Trophoblast cell (in vitro differentiated cells and primary cell): ENCODE results near the gene HSD17B8.

Source experiments
- DNase-seq, 2 donors: peaks; one replicate each; pipeline ENCODE4 v3.0.0-alpha.2; 2016
- H2AFZ ChIP-seq: 2 replicates; pipeline ENCODE4 v1.6.1; 2013; ENCODE audit warnings: low read length, moderate library complexity, mild to moderate bottlenecking; ENCODE audit not compliant: insufficient read depth, poor library complexity
- H2AK5ac ChIP-seq: 2 replicates; pipeline ENCODE4 v1.6.1; 2013; ENCODE audit warnings: mild to moderate bottlenecking, low read length
- H2BK120ac ChIP-seq: 2 replicates; pipeline ENCODE4 v1.6.1; 2013; ENCODE audit warnings: low read length, mild to moderate bottlenecking, moderate library complexity; ENCODE audit not compliant: insufficient read depth, poor library complexity
- H2BK12ac ChIP-seq: 2 replicates; pipeline ENCODE4 v1.6.1; 2013; ENCODE audit warnings: mild to moderate bottlenecking, low read length, moderate library complexity
- H2BK5ac ChIP-seq: 2 replicates; pipeline ENCODE4 v1.6.1; 2013; ENCODE audit warnings: low read length, low read depth, moderate library complexity, mild to moderate bottlenecking; ENCODE audit not compliant: poor library complexity
- H3K14ac ChIP-seq: 2 replicates; pipeline ENCODE4 v1.6.1; 2013; ENCODE audit warnings: mild to moderate bottlenecking, low read length
- H3K18ac ChIP-seq: 2 replicates; pipeline ENCODE4 v1.6.1; 2013; ENCODE audit warnings: mild to moderate bottlenecking, low read length
- H3K23ac ChIP-seq: 2 replicates; pipeline ENCODE4 v1.6.1; 2013; ENCODE audit warnings: low read length
- H3K27ac ChIP-seq: 2 replicates; pipeline ENCODE4 v1.5.1; 2013; ENCODE audit warnings: low read depth, mild to moderate bottlenecking, inconsistent platforms, low read length, moderate library complexity
- H3K27me3 ChIP-seq: 2 replicates; pipeline ENCODE4 v1.6.1; 2013; ENCODE audit warnings: inconsistent platforms, mild to moderate bottlenecking, low read length, moderate library complexity; ENCODE audit not compliant: insufficient read depth
- H3K36me3 ChIP-seq, 2 experiments: 1 replicate in 1 of 2; 2 replicates in 1 of 2; pipeline ENCODE4 v1.6.1; 2013; ENCODE audit warnings: low read length in 2 of 2, mild to moderate bottlenecking in 2 of 2, moderate library complexity in 1 of 2; ENCODE audit not compliant: insufficient read depth in 2 of 2, control insufficient read depth in 1 of 2
- H3K4ac ChIP-seq: 2 replicates; pipeline ENCODE4 v1.6.1; 2013; ENCODE audit warnings: low read depth, mild to moderate bottlenecking, low read length, moderate library complexity
- H3K4me1 ChIP-seq, 2 experiments: 1 replicate in 1 of 2; 2 replicates in 1 of 2; pipeline ENCODE4 v1.6.1; 2013; ENCODE audit warnings: low read length in 2 of 2, mild to moderate bottlenecking in 2 of 2, moderate library complexity in 1 of 2; ENCODE audit not compliant: insufficient read depth in 2 of 2, control insufficient read depth in 1 of 2
- H3K4me2 ChIP-seq: 2 replicates; pipeline ENCODE4 v1.6.1; 2013; ENCODE audit warnings: inconsistent platforms, mild to moderate bottlenecking, low read length, moderate library complexity
- H3K4me3 ChIP-seq: 2 replicates; pipeline ENCODE4 v1.5.1; 2013; ENCODE audit warnings: mild to moderate bottlenecking, low read depth, low read length, inconsistent platforms
- H3K79me1 ChIP-seq: one replicate; pipeline ENCODE4 v1.6.1; 2013; ENCODE audit warnings: low read length
- H3K79me2 ChIP-seq: 2 replicates; pipeline ENCODE4 v1.6.1; 2013; ENCODE audit warnings: low read length, mild to moderate bottlenecking; ENCODE audit not compliant: control insufficient read depth, insufficient read depth, poor library complexity
- H3K9ac ChIP-seq: 2 replicates; pipeline ENCODE4 v1.6.1; 2013; ENCODE audit warnings: mild to moderate bottlenecking, low read length
- H3K9me3 ChIP-seq: 2 replicates; pipeline ENCODE4 v1.6.1; 2013; ENCODE audit warnings: low read depth, mild to moderate bottlenecking, control low read depth, inconsistent platforms, low read length; ENCODE audit not compliant: insufficient read depth
- H4K12ac ChIP-seq: 2 replicates; pipeline ENCODE4 v1.6.1; 2013; ENCODE audit warnings: low read depth, mild to moderate bottlenecking, low read length, moderate library complexity
- H4K8ac ChIP-seq: 2 replicates; pipeline ENCODE4 v1.6.1; 2013; ENCODE audit warnings: low read depth, mild to moderate bottlenecking, low read length, moderate library complexity
- H4K91ac ChIP-seq: one replicate; pipeline ENCODE4 v1.6.1; 2013; ENCODE audit warnings: low read depth, mild to moderate bottlenecking, low read length, moderate library complexity
- WGBS: extraction: QIAGEN DNeasy Blood & Tissue Kit; methylation state at CpG from one replicate; pipeline ENCODE4 v1.1.7; 2013; ENCODE audit warnings: missing lambda C conversion rate; ENCODE audit not compliant: insufficient read length, insufficient coverage; ENCODE audit errors: extremely low coverage; 5-methylcytosine and 5-hydroxymethylcytosine counted together

The HSD17B8 gene

DNA sequence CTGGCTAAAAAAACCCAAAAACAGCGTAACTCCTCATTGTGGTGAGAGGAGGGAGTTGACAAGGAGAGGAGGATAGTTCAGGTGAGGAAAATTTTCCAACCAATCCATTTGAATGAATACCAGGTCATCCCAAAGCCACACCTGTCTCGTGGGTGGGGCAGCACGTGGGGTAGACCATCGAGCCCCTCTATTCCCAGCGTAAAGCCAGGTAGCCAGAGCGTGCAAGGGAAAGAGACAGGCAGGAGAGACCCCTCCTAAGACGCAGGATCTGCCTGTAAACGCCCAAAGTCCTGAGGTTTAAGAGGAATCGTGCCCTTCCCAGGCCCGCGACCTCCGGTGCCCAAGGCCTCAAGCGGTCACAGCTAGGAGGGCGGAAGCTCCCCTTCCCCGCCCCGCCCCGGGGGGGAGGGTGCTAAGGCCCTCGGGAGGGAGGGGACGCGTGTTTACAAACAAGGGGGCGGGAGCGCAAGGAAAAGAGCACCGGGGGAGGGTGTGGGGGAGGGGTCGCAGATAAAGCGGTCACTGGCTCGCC, 4.7 kb upstream of the HSD17B8 start:
- Histone ChIP-seq H3K36me3 (peaks cover 39 to 43% of the 10 kb centered on the region in 2 experiments), H3K27ac (peak overlapping the region; percentile 90), H3K79me2 (peaks cover 19% of the 10 kb centered on the region), H3K79me1 (peaks cover 13% of the 10 kb centered on the region), H3K9ac (peak overlapping the region; percentile 65), H2BK5ac (no peak overlapping the region), H4K8ac (no peak overlapping the region), H3K18ac (peak overlapping the region; percentile 95), H3K4me3 (peak overlapping the region; percentile 82), H2AFZ (peak overlapping the region; percentile 51), H3K4me2 (peak overlapping the region; percentile 90), H2AK5ac (no peak overlapping the region), H4K91ac (peak overlapping the region; percentile 88), H3K14ac (peak overlapping the region; percentile 85), H2BK120ac (peak overlapping the region; percentile 33), H3K4ac (no peak overlapping the region), H4K12ac (peak overlapping the region; percentile 23), H3K9me3 (peaks cover 3% of the 10 kb centered on the region), H2BK12ac (no peak overlapping the region), H3K23ac (no peak overlapping the region), H3K4me1 (peaks cover 12 to 25% of the 10 kb centered on the region in 2 experiments), H3K27me3 (no peaks in the 10 kb centered on the region)
- DNase-seq, result peak; percentile 82 to 88
- no CpG with 5 or more reads among the region's 26 CpGs for WGBS

GRCh38 chr6:33200219-33201146, 4.0 kb upstream of the HSD17B8 start, which contains the start of the genes RXRB and SLC39A7:
RXRB (minus strand) TSS chr6:33200665; CDS start chr6:33200476, 189 bp downstream.
SLC39A7 (plus strand) TSS chr6:33200867; CDS start chr6:33201246, 379 bp downstream.
- peak within 1 kb of the TSS; percentile 90 for H3K27ac ChIP-seq
- H3K14ac ChIP-seq, result peak within 1 kb of the TSS; percentile 85
- H2AK5ac ChIP-seq, result peak within 1 kb of the TSS; percentile 65
- H3K4me3 ChIP-seq, result peak within 1 kb of the TSS; percentile 82
- H4K12ac ChIP-seq, result peak within 1 kb of the TSS; percentile 55
- H2AFZ ChIP-seq, result peak within 1 kb of the TSS; percentile 51
- H3K4ac ChIP-seq, result peak within 1 kb of the TSS; percentile 97
- H3K4me2 ChIP-seq, result peak within 1 kb of the TSS; percentile 91
- peak within 1 kb of the TSS; percentile 54 for H2BK5ac ChIP-seq
- DNase-seq, result peak; percentile 100
- peaks cover 3% of the 10 kb centered on the region for H3K9me3 ChIP-seq
- WGBS, result no CpG with 5 or more reads among the region's 68 CpGs
- H2BK12ac ChIP-seq, result peak within 1 kb of the TSS; percentile 44
- peak within 1 kb of the TSS; percentile 95 for H3K18ac ChIP-seq
- H4K8ac ChIP-seq, result peak within 1 kb of the TSS; percentile 80
- H3K4me1 ChIP-seq, result peaks cover 18 to 32% of the 10 kb centered on the region in 2 experiments
- H3K79me2 ChIP-seq, result peaks cover 20% of the 10 kb centered on the region
- H3K27me3 ChIP-seq, result no peaks in the 10 kb centered on the region
- H2BK120ac ChIP-seq, result peak within 1 kb of the TSS; percentile 60
- H3K23ac ChIP-seq, result no peak within 1 kb of the TSS
- peak within 1 kb of the TSS; percentile 91 for H4K91ac ChIP-seq
- H3K36me3 ChIP-seq, result peaks cover 32 to 36% of the 10 kb centered on the region in 2 experiments
- peak within 1 kb of the TSS; percentile 97 for H3K9ac ChIP-seq
- H3K79me1 ChIP-seq, result peaks cover 14% of the 10 kb centered on the region

GRCh38 chr6:33201147-33201545, 3.3 kb upstream of the HSD17B8 start:
- peak overlapping the region; percentile 42 for H2AFZ ChIP-seq
- peak overlapping the region; percentile 40 for H3K18ac ChIP-seq
- peaks cover 28 to 29% of the 10 kb centered on the region in 2 experiments for H3K36me3 ChIP-seq
- H2BK120ac ChIP-seq, result peak overlapping the region; percentile 60
- H3K27me3 ChIP-seq, result no peaks in the 10 kb centered on the region
- H3K9me3 ChIP-seq, result peaks cover 3% of the 10 kb centered on the region
- H3K14ac ChIP-seq, result peak overlapping the region; percentile 55
- H3K9ac ChIP-seq, result peak overlapping the region; percentile 94
- peak overlapping the region; percentile 44 for H2BK12ac ChIP-seq
- peak overlapping the region; percentile 65 for H2AK5ac ChIP-seq
- H3K4me1 ChIP-seq, result peaks cover 20 to 35% of the 10 kb centered on the region in 2 experiments
- H3K23ac ChIP-seq, result no peak overlapping the region
- peaks cover 14% of the 10 kb centered on the region for H3K79me1 ChIP-seq
- peak overlapping the region; percentile 91 for H4K91ac ChIP-seq
- no CpG with 5 or more reads among the region's 14 CpGs for WGBS
- no peak for DNase-seq
- peak overlapping the region; percentile 55 for H4K12ac ChIP-seq
- H3K27ac ChIP-seq, result peak overlapping the region; percentile 69
- peak overlapping the region; percentile 97 for H3K4ac ChIP-seq
- peak overlapping the region; percentile 80 for H4K8ac ChIP-seq
- H3K4me3 ChIP-seq, result peak overlapping the region; percentile 82
- H3K4me2 ChIP-seq, result peak overlapping the region; percentile 91
- peak overlapping the region; percentile 50 for H2BK5ac ChIP-seq
- H3K79me2 ChIP-seq, result peaks cover 20% of the 10 kb centered on the region

GRCh38 chr6:33201935-33202334, 2.5 kb upstream of the HSD17B8 start:
- no peaks in the 10 kb centered on the region for H3K27me3 ChIP-seq
- H3K4ac ChIP-seq, result peak overlapping the region; percentile 97
- H3K9ac ChIP-seq, result no peak overlapping the region
- no peak for DNase-seq
- H2BK120ac ChIP-seq, result no peak overlapping the region
- peak overlapping the region; percentile 42 for H2AFZ ChIP-seq
- H3K23ac ChIP-seq, result no peak overlapping the region
- H4K12ac ChIP-seq, result peak overlapping the region; percentile 50
- no peak overlapping the region for H2BK12ac ChIP-seq
- H2AK5ac ChIP-seq, result no peak overlapping the region
- H3K4me1 ChIP-seq, result peaks cover 20 to 35% of the 10 kb centered on the region in 2 experiments
- peaks cover 3% of the 10 kb centered on the region for H3K9me3 ChIP-seq
- peak overlapping the region; percentile 91 for H3K4me2 ChIP-seq
- H2BK5ac ChIP-seq, result no peak overlapping the region
- no peak overlapping the region for H4K91ac ChIP-seq
- no CpG with 5 or more reads among the region's 6 CpGs for WGBS
- no peak overlapping the region for H3K18ac ChIP-seq
- peaks cover 20% of the 10 kb centered on the region for H3K79me2 ChIP-seq
- no peak overlapping the region for H4K8ac ChIP-seq
- H3K79me1 ChIP-seq, result peaks cover 14% of the 10 kb centered on the region
- no peak overlapping the region for H3K27ac ChIP-seq
- no peak overlapping the region for H3K14ac ChIP-seq
- H3K36me3 ChIP-seq, result peaks cover 24 to 28% of the 10 kb centered on the region in 2 experiments
- no peak overlapping the region for H3K4me3 ChIP-seq
